K562 (cell line): ENCODE results near the gene ATM. TPM values are rescaled to one million over a fixed set of nuclear protein-coding genes. Genes with fewer than 3 reads are reported as not detected.
A peak's percentile ranks its signal among the peaks of the same experiment; 100 is the strongest.

Experiments
- ATAC-seq: fragments of 200-7000 bp; cut with Tn5 transposase; 3 replicates; pipeline ENCODE4 v1.9.1; 2020; ENCODE audit warnings: moderate library complexity
- BruUV-seq: library from RNA; stranded (reverse); fragments of 400-500 nt; replicated peaks from 2 replicates; lab custom pipeline; 2021; lab: Mats Ljungman, UMichigan
- CTCF ChIA-PET: fragments of 300-600 bp; formaldehyde crosslinking; extraction: SDS; loops from one replicate; lab custom pipeline; 2021; ENCODE audit warnings: low intra/inter-chr PET ratio; lab: Yijun Ruan, JAX
- POLR2A ChIA-PET: fragments of 300-600, 350-650 bp; sonication (Branson Sonifier 250); formaldehyde crosslinking; extraction: SDS; loops from one replicate; lab custom pipeline; 2021; ENCODE audit warnings: antibody characterized with exemption, inconsistent platforms; lab: Yijun Ruan, JAX
- DNase-seq, 4 experiments: peaks; one replicate each; pipeline versions ENCODE4 v3.0.0 to v3.0.0-alpha.2; 2011 to 2018; ENCODE audit warnings: low spot score in 3 of 4, mixed read lengths in 3 of 4; ENCODE audit errors: extremely low read depth in 1 of 4
- FAIRE-seq: peaks from 2 replicates; lab custom pipeline; 2011; peaks lifted over from hg19 to GRCh38; lab: Jason Lieb, UNC
- H2AFZ ChIP-seq: 2 replicates; pipeline ENCODE4 v1.6.0; 2011; ENCODE audit warnings: low read depth, low read length, control low read depth, inconsistent platforms
- H3K27ac ChIP-seq: fragments of 200-600 bp; 3 replicates; pipeline ENCODE4 v1.8.0; 2011; ENCODE audit warnings: low read depth, mild to moderate bottlenecking, control low read depth, inconsistent platforms, low read length, moderate library complexity, mixed read lengths; ENCODE audit errors: extremely low read depth
- H3K27me3 ChIP-seq, 2 experiments: fragments of 300-600 bp in 1 of 2; 2 replicates in 1 of 2; 3 replicates in 1 of 2; pipeline versions ENCODE4 v1.6.0 to v1.8.0; 2011; ENCODE audit warnings: inconsistent platforms in 2 of 2, low read length in 2 of 2, mild to moderate bottlenecking in 1 of 2, mixed read lengths in 1 of 2, moderate library complexity in 1 of 2; ENCODE audit not compliant: control insufficient read depth in 2 of 2, insufficient read depth in 2 of 2
- H3K36me3 ChIP-seq: fragments of 300-600 bp; 3 replicates; pipeline ENCODE4 v1.8.0; 2011; ENCODE audit warnings: mild to moderate bottlenecking, low read length, inconsistent platforms; ENCODE audit not compliant: control insufficient read depth, insufficient read depth
- H3K4me1 ChIP-seq, 2 experiments: fragments of 200-600 bp in 1 of 2; replicated peaks in 1 of 2; 2 replicates in 1 of 2; 3 replicates in 1 of 2; pipeline versions ENCODE4 v1.5.1 to v1.8.0; 2011; ENCODE audit warnings: inconsistent platforms in 2 of 2, low read length in 2 of 2, mild to moderate bottlenecking in 1 of 2, mixed read lengths in 1 of 2, moderate library complexity in 1 of 2; ENCODE audit not compliant: control insufficient read depth in 2 of 2, insufficient read depth in 2 of 2
- H3K4me2 ChIP-seq: 2 replicates; pipeline ENCODE4 v1.6.1; 2011; ENCODE audit warnings: low read length, control low read depth, inconsistent platforms, mixed read lengths; ENCODE audit not compliant: insufficient read depth
- H3K4me3 ChIP-seq: fragments of 200-600 bp; sonication (generic), shearing (Covaris generic); 2 replicates; pipeline ENCODE4 v1.5.1; 2016; ENCODE audit warnings: control low read depth, inconsistent platforms
- H3K79me2 ChIP-seq: fragments of 200-600 bp; 3 replicates; pipeline ENCODE4 v1.8.0; 2011; ENCODE audit warnings: low read length, inconsistent platforms; ENCODE audit not compliant: control insufficient read depth, insufficient read depth
- H3K9ac ChIP-seq, 2 experiments: 2 replicates each; pipeline versions ENCODE4 v1.6.0 to v1.6.1; 2011; ENCODE audit warnings: low read depth in 2 of 2, low read length in 2 of 2, control low read depth in 1 of 2, inconsistent platforms in 1 of 2, mild to moderate bottlenecking in 1 of 2, mixed read lengths in 1 of 2; ENCODE audit not compliant: insufficient read depth in 1 of 2
- H3K9me1 ChIP-seq: one replicate; pipeline ENCODE4 v1.6.0; 2011; ENCODE audit warnings: inconsistent platforms, mild to moderate bottlenecking, low read length, moderate library complexity; ENCODE audit not compliant: control insufficient read depth, insufficient read depth
- H3K9me3 ChIP-seq: replicated peaks from 2 replicates; pipeline ENCODE4 v1.5.1; 2011; ENCODE audit warnings: low read depth, low read length, inconsistent platforms; ENCODE audit not compliant: control insufficient read depth, insufficient read depth
- H4K20me1 ChIP-seq: replicated peaks from 2 replicates; pipeline ENCODE4 v1.6.1; 2011; ENCODE audit warnings: low read length, inconsistent platforms, mixed read lengths; ENCODE audit not compliant: control insufficient read depth, insufficient read depth
- CBX3 ChIP-seq, 2 experiments: IDR thresholded peaks; 1 replicate in 1 of 2; 2 replicates in 1 of 2; pipeline ENCODE4 v1.6.1; 2012; ENCODE audit warnings: inconsistent platforms in 2 of 2, low read length in 2 of 2, borderline replicate concordance in 1 of 2, control low read depth in 1 of 2
- HMG20B ChIP-seq: fragments of 250-450 bp; sonication (Bioruptor Pico); IDR thresholded peaks from 2 replicates; pipeline ENCODE4 v1.5.0; 2021; ENCODE audit warnings: mild to moderate bottlenecking
- SPI1 ChIP-seq: IDR thresholded peaks from 2 replicates; pipeline ENCODE4 v1.6.1; 2011; ENCODE audit warnings: low read depth, low read length, control low read depth, borderline replicate concordance
- WGBS: fragments of 100-300 bp; shearing (Covaris generic); methylation state at CpG from one replicate; pipeline ENCODE4 v1.1.6; 2016; ENCODE audit warnings: low coverage, mixed read lengths; ENCODE audit not compliant: insufficient coverage; ENCODE audit errors: missing lambda C conversion rate; 5-methylcytosine and 5-hydroxymethylcytosine counted together
- in situ Hi-C: fragments of 300-500 bp; cut with MboI; formaldehyde crosslinking; loops from 4 replicates; pipeline ENCODE4 v1.15.0; 2018; ENCODE audit warnings: inconsistent platforms, mixed read lengths
- intact Hi-C: fragments of 100-400 bp; cut with micrococcal nuclease; formaldehyde crosslinking; loops from 2 replicates; pipeline ENCODE4 v1.14.2; 2022
- polyA plus RNA-seq, 8 experiments: library from polyadenylated mRNA; depleted of rRNA in 4 of 8; stranded (reverse) in 5 of 8; unstranded in 3 of 8; fragments of >200 nt; fragmentation: Nextera tagmentation in 2 of 8; fragmentation: Illumina TruSeq in 1 of 8; extraction: Ambion mirVana in 2 of 8; extraction: Trizol in 1 of 8; gene quantifications; 2 replicates each; pipeline versions ENCODE4 v1.2.1 to v1.2.3, GENCODE V29; 2011 to 2014; ENCODE audit warnings: inconsistent platforms in 1 of 8, missing spikeins in 1 of 8
- total RNA-seq, 7 experiments: library from RNA; depleted of rRNA in 6 of 7; stranded (reverse); fragments of >200 nt in 6 of 7; fragmentation: Illumina TruSeq in 2 of 7; extraction: Trizol in 2 of 7; gene quantifications; 2 replicates each; pipeline versions ENCODE4 v1.2.1 to v1.2.3, GENCODE V29; 2011 to 2021; ENCODE audit warnings: low replicate concordance in 1 of 7
- TF ChIP-seq, protein P1 (sequence below): sonication (generic); formaldehyde crosslinking; IDR thresholded peaks from 2 replicates; pipeline ENCODE4 v1.8.1; 2022; ENCODE audit warnings: missing genetic modification reagents
- TF ChIP-seq, protein P2 (sequence below): fragments of 450-650 bp; IDR thresholded peaks from 2 replicates; pipeline ENCODE4 v1.6.1; 2016

ATM gene
- total and polyA plus RNA-seq, 9 of the 15 experiments (the other 6 are each of a cell fraction or from before 2014, with no cell fraction given) = 8.3 to 46.8 (median 26.2) TPM

DNA sequence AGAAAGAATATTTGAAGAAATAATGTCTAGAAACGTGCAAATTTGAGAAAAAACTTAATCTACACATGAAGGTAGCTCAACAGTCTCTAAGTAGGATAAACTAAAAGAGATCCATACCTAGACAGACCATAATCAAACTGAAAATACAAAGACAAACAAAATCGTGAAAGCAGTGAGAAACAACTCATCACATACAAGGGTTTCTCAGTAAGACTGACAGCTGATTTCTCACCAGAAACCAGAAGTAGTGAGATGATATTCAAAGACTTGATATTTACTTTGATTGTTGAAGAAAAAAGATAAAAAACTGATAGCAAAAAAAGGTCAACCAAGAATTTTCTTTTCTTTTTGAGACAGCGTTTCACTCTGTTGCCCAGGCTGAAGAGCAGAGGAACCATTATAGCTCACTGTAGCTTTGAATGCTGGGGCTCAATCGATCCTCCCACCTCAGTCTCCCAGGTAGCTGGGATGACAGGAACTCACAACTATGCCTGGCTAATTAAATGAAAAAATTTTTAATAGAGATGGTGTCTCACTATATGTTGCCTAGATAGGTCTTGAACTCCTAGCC, 17.9 kb upstream of the ATM start:
- intact Hi-C loops = no loop called here
- H3K27ac ChIP-seq = no peak overlapping the region
- H3K36me3 ChIP-seq = peaks cover 78% of the 10 kb centered on the region
- H3K4me2 ChIP-seq = no peak overlapping the region
- DNase-seq (no peak), FAIRE-seq (no peak), ATAC-seq (no peak)
- H4K20me1 ChIP-seq = no peaks in the 10 kb centered on the region; the same call in 1 of the 2 replicates
- ChIA-PET CTCF (no interaction called here), POLR2A (interaction anchor here (0.6 to 0.7 kb wide), 2 partner anchors 42 to 83 kb away, joined by 3 read pairs; no protein-coding TSS in a partner anchor)
- no peak overlapping the region for H3K9ac ChIP-seq
- H3K27me3 ChIP-seq = no peaks in the 10 kb centered on the region
- peaks cover 29% of the 10 kb centered on the region for H3K9me3 ChIP-seq
- no peak overlapping the region for H2AFZ ChIP-seq
- WGBS = 72% methylated on average over 4 of the region's 4 CpGs
- H3K4me3 ChIP-seq = no peak overlapping the region
- H3K4me1 ChIP-seq = peaks cover 5 to 22% of the 10 kb centered on the region in 2 experiments; a peak in 4 of 5 replicates
- TF ChIP-seq HMG20B = no peak
- TF ChIP-seq, protein P1, sequence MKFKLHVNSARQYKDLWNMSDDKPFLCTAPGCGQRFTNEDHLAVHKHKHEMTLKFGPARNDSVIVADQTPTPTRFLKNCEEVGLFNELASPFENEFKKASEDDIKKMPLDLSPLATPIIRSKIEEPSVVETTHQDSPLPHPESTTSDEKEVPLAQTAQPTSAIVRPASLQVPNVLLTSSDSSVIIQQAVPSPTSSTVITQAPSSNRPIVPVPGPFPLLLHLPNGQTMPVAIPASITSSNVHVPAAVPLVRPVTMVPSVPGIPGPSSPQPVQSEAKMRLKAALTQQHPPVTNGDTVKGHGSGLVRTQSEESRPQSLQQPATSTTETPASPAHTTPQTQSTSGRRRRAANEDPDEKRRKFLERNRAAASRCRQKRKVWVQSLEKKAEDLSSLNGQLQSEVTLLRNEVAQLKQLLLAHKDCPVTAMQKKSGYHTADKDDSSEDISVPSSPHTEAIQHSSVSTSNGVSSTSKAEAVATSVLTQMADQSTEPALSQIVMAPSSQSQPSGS (CRISPR knock-in tag) = no peak
- no peak for TF ChIP-seq SPI1
- TF ChIP-seq, protein P2, sequence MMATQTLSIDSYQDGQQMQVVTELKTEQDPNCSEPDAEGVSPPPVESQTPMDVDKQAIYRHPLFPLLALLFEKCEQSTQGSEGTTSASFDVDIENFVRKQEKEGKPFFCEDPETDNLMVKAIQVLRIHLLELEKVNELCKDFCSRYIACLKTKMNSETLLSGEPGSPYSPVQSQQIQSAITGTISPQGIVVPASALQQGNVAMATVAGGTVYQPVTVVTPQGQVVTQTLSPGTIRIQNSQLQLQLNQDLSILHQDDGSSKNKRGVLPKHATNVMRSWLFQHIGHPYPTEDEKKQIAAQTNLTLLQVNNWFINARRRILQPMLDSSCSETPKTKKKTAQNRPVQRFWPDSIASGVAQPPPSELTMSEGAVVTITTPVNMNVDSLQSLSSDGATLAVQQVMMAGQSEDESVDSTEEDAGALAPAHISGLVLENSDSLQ = 0 out of 2 replicates have a peak, but pooled peaks have one; percentile 12
- peak in 1 of 2 experiments; percentile 66; a peak in 1 of 3 replicates for TF ChIP-seq CBX3 (IDR thresholded peaks at IDR 0.05; ENCODE audit: borderline replicate concordance in 1 of 2, low read length in 2 of 2)
- in situ Hi-C loops = no loop called here
- H3K9me1 ChIP-seq = peaks cover 3% of the 10 kb centered on the region
- peaks cover 94% of the 10 kb centered on the region for H3K79me2 ChIP-seq
- BruUV-seq = no TSS peak
